ENCODE measurements around the gene ST6GALNAC6. TPM values are rescaled to one million over a fixed set of nuclear protein-coding genes. Genes with fewer than 3 reads are reported as not detected.

The ST6GALNAC6 gene
- polyA plus RNA-seq, 1 donor from 2014 or later: 44.2 TPM

DNA sequence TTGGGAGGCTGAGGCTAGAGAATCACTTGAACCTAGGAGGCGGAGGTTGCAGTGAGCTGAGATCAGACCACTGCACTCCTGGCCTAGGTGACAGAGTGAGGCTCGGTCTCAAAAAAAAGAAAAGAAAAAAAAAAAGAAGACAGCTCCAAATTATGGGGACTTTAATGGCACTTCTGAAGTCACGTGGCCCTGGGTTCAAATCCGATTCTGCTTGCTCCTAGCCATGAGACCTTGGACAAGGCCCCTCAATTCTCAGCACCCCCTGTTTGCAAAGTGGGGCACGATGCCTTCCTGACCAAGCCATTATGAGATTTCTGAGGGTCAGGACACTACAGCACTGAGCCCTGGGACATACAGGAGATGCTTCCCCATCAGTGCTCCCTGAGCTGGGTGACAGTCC, 43.9 kb downstream of the ST6GALNAC6 start:
- H3K9me3 ChIP-seq (ENCODE audit: low read length): no peaks in the 10 kb centered on the region
- no peaks in the 10 kb centered on the region for H3K9me2 ChIP-seq (ENCODE audit: insufficient read depth, low read length)
- H3K79me2 ChIP-seq (replicated peaks; ENCODE audit: insufficient read depth, low read length): no peaks in the 10 kb centered on the region
- H3F3A ChIP-seq (ENCODE audit: insufficient read depth, low read length, poor library complexity, severe bottlenecking): no peaks in the 10 kb centered on the region
- TF ChIP-seq, protein P1, sequence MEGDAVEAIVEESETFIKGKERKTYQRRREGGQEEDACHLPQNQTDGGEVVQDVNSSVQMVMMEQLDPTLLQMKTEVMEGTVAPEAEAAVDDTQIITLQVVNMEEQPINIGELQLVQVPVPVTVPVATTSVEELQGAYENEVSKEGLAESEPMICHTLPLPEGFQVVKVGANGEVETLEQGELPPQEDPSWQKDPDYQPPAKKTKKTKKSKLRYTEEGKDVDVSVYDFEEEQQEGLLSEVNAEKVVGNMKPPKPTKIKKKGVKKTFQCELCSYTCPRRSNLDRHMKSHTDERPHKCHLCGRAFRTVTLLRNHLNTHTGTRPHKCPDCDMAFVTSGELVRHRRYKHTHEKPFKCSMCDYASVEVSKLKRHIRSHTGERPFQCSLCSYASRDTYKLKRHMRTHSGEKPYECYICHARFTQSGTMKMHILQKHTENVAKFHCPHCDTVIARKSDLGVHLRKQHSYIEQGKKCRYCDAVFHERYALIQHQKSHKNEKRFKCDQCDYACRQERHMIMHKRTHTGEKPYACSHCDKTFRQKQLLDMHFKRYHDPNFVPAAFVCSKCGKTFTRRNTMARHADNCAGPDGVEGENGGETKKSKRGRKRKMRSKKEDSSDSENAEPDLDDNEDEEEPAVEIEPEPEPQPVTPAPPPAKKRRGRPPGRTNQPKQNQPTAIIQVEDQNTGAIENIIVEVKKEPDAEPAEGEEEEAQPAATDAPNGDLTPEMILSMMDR (IDR thresholded peaks at IDR 0.05; ENCODE audit: poor library complexity, severe bottlenecking): no peak
- TF ChIP-seq TAF1 (IDR thresholded peaks at IDR 0.05; ENCODE audit: low read depth): no peak
- no peak for TF ChIP-seq RAD21 (conservative IDR thresholded peaks at IDR 0.05)
- TF ChIP-seq POLR2AphosphoS5 (IDR thresholded peaks at IDR 0.05): no peak
- TF ChIP-seq, protein P2, sequence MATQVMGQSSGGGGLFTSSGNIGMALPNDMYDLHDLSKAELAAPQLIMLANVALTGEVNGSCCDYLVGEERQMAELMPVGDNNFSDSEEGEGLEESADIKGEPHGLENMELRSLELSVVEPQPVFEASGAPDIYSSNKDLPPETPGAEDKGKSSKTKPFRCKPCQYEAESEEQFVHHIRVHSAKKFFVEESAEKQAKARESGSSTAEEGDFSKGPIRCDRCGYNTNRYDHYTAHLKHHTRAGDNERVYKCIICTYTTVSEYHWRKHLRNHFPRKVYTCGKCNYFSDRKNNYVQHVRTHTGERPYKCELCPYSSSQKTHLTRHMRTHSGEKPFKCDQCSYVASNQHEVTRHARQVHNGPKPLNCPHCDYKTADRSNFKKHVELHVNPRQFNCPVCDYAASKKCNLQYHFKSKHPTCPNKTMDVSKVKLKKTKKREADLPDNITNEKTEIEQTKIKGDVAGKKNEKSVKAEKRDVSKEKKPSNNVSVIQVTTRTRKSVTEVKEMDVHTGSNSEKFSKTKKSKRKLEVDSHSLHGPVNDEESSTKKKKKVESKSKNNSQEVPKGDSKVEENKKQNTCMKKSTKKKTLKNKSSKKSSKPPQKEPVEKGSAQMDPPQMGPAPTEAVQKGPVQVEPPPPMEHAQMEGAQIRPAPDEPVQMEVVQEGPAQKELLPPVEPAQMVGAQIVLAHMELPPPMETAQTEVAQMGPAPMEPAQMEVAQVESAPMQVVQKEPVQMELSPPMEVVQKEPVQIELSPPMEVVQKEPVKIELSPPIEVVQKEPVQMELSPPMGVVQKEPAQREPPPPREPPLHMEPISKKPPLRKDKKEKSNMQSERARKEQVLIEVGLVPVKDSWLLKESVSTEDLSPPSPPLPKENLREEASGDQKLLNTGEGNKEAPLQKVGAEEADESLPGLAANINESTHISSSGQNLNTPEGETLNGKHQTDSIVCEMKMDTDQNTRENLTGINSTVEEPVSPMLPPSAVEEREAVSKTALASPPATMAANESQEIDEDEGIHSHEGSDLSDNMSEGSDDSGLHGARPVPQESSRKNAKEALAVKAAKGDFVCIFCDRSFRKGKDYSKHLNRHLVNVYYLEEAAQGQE (IDR thresholded peaks at IDR 0.05; ENCODE audit: borderline replicate concordance): no peak
- no peak for TF ChIP-seq SMC3 (conservative IDR thresholded peaks at IDR 0.05; ENCODE audit: poor library complexity)
- no peak for TF ChIP-seq EP300 (conservative IDR thresholded peaks at IDR 0.05; ENCODE audit: poor library complexity, severe bottlenecking)
- no peak for TF ChIP-seq MXI1 (conservative IDR thresholded peaks at IDR 0.05; ENCODE audit: poor library complexity, severe bottlenecking)
- no peak for TF ChIP-seq EZH2 (IDR thresholded peaks at IDR 0.05; ENCODE audit: borderline replicate concordance, insufficient read depth, low read length, poor library complexity, severe bottlenecking)
- H3K4me2 ChIP-seq (ENCODE audit: low read length): no peak overlapping the region
- H4K20me1 ChIP-seq (ENCODE audit: insufficient read depth): no peaks in the 10 kb centered on the region
- H3K4me3 ChIP-seq (ENCODE audit: low read length): no peak overlapping the region
- H3K27ac ChIP-seq (ENCODE audit: low read length): no peak overlapping the region
- H3K27me3 ChIP-seq (ENCODE audit: insufficient read depth, low read depth, low read length): no peaks in the 10 kb centered on the region
- H3K36me3 ChIP-seq (ENCODE audit: insufficient read depth, low read length): no peaks in the 10 kb centered on the region
- H2AFZ ChIP-seq (ENCODE audit: low read depth, low read length): no peak overlapping the region
- no peak overlapping the region for H3K9ac ChIP-seq (ENCODE audit: low read length)

DNA sequence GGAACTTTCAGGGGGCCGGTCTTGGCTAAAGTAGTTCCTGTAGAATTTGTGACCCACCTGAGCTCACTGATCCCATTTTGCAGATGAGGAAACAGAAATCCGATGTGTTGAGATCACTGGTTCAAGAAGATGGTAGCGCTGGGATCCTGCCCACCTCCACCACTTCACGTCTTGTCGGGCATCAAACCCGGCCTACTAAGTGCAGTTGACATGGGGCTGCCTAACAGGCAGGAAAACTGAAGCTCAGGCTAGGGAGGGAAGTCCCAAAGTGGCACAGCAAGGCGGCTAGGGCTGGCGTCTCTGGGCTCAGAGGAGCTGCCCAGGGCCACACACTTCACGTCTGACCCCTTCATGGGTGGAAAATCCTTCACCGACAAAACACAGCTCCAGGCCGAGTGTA, 44.4 kb downstream of the ST6GALNAC6 start:
- H3K9me3 ChIP-seq (ENCODE audit: low read length): no peaks in the 10 kb centered on the region
- H3K4me2 ChIP-seq (ENCODE audit: low read length): no peak overlapping the region
- H3K9ac ChIP-seq (ENCODE audit: low read length): no peak overlapping the region
- TF ChIP-seq, protein P2 (IDR thresholded peaks at IDR 0.05; ENCODE audit: borderline replicate concordance): no peak
- TF ChIP-seq EP300 (conservative IDR thresholded peaks at IDR 0.05; ENCODE audit: poor library complexity, severe bottlenecking) (no peak), SMC3 (conservative IDR thresholded peaks at IDR 0.05; ENCODE audit: poor library complexity) (no peak), EZH2 (IDR thresholded peaks at IDR 0.05; ENCODE audit: borderline replicate concordance, insufficient read depth, low read length, poor library complexity, severe bottlenecking) (no peak), TAF1 (IDR thresholded peaks at IDR 0.05; ENCODE audit: low read depth) (no peak), POLR2AphosphoS5 (IDR thresholded peaks at IDR 0.05) (no peak), MXI1 (conservative IDR thresholded peaks at IDR 0.05; ENCODE audit: poor library complexity, severe bottlenecking) (no peak), RAD21 (conservative IDR thresholded peaks at IDR 0.05) (no peak)
- TF ChIP-seq, protein P1 (IDR thresholded peaks at IDR 0.05; ENCODE audit: poor library complexity, severe bottlenecking): no peak
- no peaks in the 10 kb centered on the region for H3K36me3 ChIP-seq (ENCODE audit: insufficient read depth, low read length)
- H3K4me3 ChIP-seq (ENCODE audit: low read length): no peak overlapping the region
- no peak overlapping the region for H2AFZ ChIP-seq (ENCODE audit: low read depth, low read length)
- no peak overlapping the region for H3K27ac ChIP-seq (ENCODE audit: low read length)
- no peaks in the 10 kb centered on the region for H3K27me3 ChIP-seq (ENCODE audit: insufficient read depth, low read depth, low read length)
- H3K79me2 ChIP-seq (replicated peaks; ENCODE audit: insufficient read depth, low read length): no peaks in the 10 kb centered on the region
- H3K9me2 ChIP-seq (ENCODE audit: insufficient read depth, low read length): no peaks in the 10 kb centered on the region
- no peaks in the 10 kb centered on the region for H3F3A ChIP-seq (ENCODE audit: insufficient read depth, low read length, poor library complexity, severe bottlenecking)
- no peaks in the 10 kb centered on the region for H4K20me1 ChIP-seq (ENCODE audit: insufficient read depth)

Measured in neural cell (in vitro differentiated cells).